ENCODE data around the gene TMEM204. TPM values are rescaled to one million over a fixed set of nuclear protein-coding genes. Genes with fewer than 3 reads are reported as not detected.

Gene TMEM204
- total RNA-seq, 1 donor from 2014 or later = under 0.01 TPM

DNA sequence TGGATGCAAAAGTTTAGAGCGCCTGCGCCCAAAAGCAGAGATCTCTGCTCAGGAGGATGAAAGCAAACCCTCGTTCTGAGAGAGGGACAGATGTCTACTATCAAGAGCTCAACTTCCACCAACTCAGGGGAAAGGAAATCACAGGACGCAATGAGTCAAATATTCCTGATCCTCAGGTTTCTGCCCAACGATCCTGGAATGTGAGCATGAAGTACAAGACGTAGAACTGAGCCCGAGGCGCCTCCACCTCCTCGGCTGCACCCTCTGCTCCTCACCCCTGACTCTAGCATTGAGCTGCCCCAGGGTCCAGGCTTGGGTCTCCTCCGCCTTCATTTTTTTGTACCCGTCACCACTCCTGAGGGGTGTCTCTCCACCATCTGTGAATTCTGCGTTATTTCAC, 63.0 kb downstream of the TMEM204 start:
- FAIRE-seq (no peak), DNase-seq (ENCODE audit: low read depth) (no peak)
- no peak overlapping the region for H3K4me3 ChIP-seq (ENCODE audit: low read depth, low read length)
- TF ChIP-seq, protein P1, sequence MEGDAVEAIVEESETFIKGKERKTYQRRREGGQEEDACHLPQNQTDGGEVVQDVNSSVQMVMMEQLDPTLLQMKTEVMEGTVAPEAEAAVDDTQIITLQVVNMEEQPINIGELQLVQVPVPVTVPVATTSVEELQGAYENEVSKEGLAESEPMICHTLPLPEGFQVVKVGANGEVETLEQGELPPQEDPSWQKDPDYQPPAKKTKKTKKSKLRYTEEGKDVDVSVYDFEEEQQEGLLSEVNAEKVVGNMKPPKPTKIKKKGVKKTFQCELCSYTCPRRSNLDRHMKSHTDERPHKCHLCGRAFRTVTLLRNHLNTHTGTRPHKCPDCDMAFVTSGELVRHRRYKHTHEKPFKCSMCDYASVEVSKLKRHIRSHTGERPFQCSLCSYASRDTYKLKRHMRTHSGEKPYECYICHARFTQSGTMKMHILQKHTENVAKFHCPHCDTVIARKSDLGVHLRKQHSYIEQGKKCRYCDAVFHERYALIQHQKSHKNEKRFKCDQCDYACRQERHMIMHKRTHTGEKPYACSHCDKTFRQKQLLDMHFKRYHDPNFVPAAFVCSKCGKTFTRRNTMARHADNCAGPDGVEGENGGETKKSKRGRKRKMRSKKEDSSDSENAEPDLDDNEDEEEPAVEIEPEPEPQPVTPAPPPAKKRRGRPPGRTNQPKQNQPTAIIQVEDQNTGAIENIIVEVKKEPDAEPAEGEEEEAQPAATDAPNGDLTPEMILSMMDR (IDR thresholded peaks at IDR 0.05; ENCODE audit: insufficient read depth, low read length, severe bottlenecking) = no peak
- H3K36me3 ChIP-seq (ENCODE audit: control insufficient read depth, insufficient read depth, low read length) = no peaks in the 10 kb centered on the region
- H3K27me3 ChIP-seq (ENCODE audit: control insufficient read depth, insufficient read depth, low read length) = no peaks in the 10 kb centered on the region

DNA sequence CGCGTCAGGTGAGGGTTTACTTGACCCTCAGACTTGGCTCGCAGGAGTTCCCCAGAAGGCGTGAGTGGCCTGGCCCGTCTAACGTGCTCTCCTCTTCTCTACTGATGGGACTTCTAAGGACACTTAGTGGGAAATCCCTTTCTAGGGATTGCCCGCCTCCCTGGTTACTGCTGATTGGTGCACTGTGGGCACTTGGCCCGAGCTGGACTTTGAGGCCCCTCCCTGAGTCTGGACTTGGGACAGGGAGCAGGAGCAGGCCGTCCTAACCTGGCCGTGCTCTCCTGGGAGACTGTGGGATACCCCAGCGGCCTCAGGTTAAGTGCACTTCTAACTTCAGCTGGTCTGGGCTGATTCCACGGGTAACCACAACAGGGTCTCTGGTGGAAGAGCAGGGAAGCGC, 63.7 kb downstream of the TMEM204 start:
- FAIRE-seq = no peak

DNA sequence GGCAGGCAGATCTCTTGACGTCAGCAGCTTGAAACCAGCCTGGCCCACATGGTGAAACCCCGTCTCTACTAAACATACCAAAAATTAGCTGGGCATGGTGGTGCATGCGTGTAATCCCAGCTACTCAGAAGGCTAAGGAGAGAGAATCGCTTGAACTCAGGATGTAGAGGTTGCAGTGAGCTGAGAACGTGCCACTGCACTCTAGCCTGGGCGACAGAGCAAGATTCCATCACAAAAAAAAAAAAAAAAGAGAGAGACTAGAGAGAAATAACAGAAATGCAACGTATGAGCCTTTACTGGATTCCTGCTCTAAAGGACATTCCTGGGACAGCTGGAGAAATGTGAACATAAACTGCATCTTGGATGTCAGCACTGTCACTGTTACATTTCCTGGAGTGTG, 67.6 kb downstream of the TMEM204 start:
- no peak overlapping the region for H3K4me3 ChIP-seq (ENCODE audit: low read depth, low read length)
- DNase-seq (ENCODE audit: low read depth) (no peak), FAIRE-seq (no peak)
- TF ChIP-seq, protein P1 (IDR thresholded peaks at IDR 0.05; ENCODE audit: insufficient read depth, low read length, severe bottlenecking) = no peak
- H3K27me3 ChIP-seq (ENCODE audit: control insufficient read depth, insufficient read depth, low read length) = no peaks in the 10 kb centered on the region
- H3K36me3 ChIP-seq (ENCODE audit: control insufficient read depth, insufficient read depth, low read length) = peaks cover 3% of the 10 kb centered on the region

More for the DNA sequence above, 63.7 kb downstream of the TMEM204 start:
- Histone ChIP-seq H3K36me3 (ENCODE audit: control insufficient read depth, insufficient read depth, low read length) (peaks cover 2% of the 10 kb centered on the region), H3K27me3 (ENCODE audit: control insufficient read depth, insufficient read depth, low read length) (no peaks in the 10 kb centered on the region), H3K4me3 (ENCODE audit: low read depth, low read length) (no peak overlapping the region)
- no peak for DNase-seq (ENCODE audit: low read depth)
- TF ChIP-seq, protein P1 (IDR thresholded peaks at IDR 0.05; ENCODE audit: insufficient read depth, low read length, severe bottlenecking) = no peak

DNA sequence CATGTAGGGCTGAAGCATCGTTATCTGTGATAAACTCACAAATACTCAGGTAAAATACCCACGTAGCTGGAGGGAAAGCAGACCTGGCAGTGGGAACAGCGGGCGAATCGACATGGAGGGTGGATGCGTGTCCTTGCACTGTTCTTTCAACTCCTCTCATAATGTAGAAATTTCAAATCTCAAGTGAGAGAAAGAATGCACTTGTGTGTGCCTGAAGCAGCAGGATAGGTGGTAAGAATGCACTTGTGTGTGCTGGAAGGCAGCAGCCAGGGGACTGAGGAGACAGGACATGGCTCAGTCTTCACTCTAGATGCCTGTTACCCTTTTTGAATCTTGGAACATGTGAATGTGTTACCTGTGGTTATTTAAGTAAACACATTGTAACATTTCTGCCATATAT, 68.0 kb downstream of the TMEM204 start:
- H3K4me3 ChIP-seq (ENCODE audit: low read depth, low read length) = no peak overlapping the region
- H3K27me3 ChIP-seq (ENCODE audit: control insufficient read depth, insufficient read depth, low read length) = no peaks in the 10 kb centered on the region
- TF ChIP-seq, protein P1 (IDR thresholded peaks at IDR 0.05; ENCODE audit: insufficient read depth, low read length, severe bottlenecking) = no peak
- peaks cover 3% of the 10 kb centered on the region for H3K36me3 ChIP-seq (ENCODE audit: control insufficient read depth, insufficient read depth, low read length)
- FAIRE-seq (no peak), DNase-seq (ENCODE audit: low read depth) (no peak)

DNA sequence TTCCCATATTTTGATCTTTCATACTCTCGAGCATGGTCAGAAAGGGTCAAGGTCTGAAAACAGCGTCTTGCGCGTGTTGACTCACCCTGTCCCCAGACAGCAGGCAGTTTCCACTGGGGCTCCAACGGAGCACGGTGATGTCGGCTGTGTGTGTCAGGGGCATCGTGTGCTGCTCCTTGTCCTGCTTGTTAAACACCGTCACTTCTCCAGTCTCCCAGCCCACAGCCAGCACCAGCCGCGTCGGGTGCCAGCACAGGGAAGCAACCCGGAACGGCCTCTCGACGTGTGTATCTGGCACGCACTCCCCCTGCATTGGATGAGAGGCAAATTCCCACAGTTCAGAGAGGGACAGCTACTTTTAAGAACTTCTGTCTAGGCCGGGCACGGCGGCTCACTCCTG, 68.8 kb downstream of the TMEM204 start:
- DNase-seq (ENCODE audit: low read depth) = no peak
- TF ChIP-seq, protein P1 (IDR thresholded peaks at IDR 0.05; ENCODE audit: insufficient read depth, low read length, severe bottlenecking) = no peak
- H3K36me3 ChIP-seq (ENCODE audit: control insufficient read depth, insufficient read depth, low read length) = peaks cover 6% of the 10 kb centered on the region
- H3K4me3 ChIP-seq (ENCODE audit: low read depth, low read length) = no peak overlapping the region
- H3K27me3 ChIP-seq (ENCODE audit: control insufficient read depth, insufficient read depth, low read length) = no peaks in the 10 kb centered on the region
- no peak for FAIRE-seq

Other genes starting within 250 kb of the TMEM204 start
- gene UBE2I, start 224.0 kb upstream of the TMEM204 start, total RNA-seq = 34.9 and 49.8 TPM in 2 replicates
- gene BAIAP3, start 200.0 kb upstream of the TMEM204 start, total RNA-seq = 0.26 and 0.51 TPM in 2 replicates
- 84.7 and 117 TPM in 2 replicates for gene TSR3, start 181.8 kb upstream of the TMEM204 start, total RNA-seq
- gene GNPTG, start 181.7 kb upstream of the TMEM204 start, total RNA-seq = 26.9 and 30.0 TPM in 2 replicates
- 2.4 and 3.2 TPM in 2 replicates for gene UNKL, start 119.0 kb upstream of the TMEM204 start, total RNA-seq
- 28.4 and 30.1 TPM in 2 replicates for gene UQCC4, start 112.9 kb upstream of the TMEM204 start, total RNA-seq
- gene PERCC1, start 102.6 kb upstream of the TMEM204 start, total RNA-seq = not detected in 2 replicates
- under 0.01 and 0.51 TPM in 2 replicates for gene CCDC154, start 89.1 kb upstream of the TMEM204 start, total RNA-seq
- gene CLCN7, start 58.6 kb upstream of the TMEM204 start, total RNA-seq = 36.6 and 46.7 TPM in 2 replicates
- under 0.01 TPM in 1 of 2 replicates, not detected in the other for gene PTX4, start 44.7 kb upstream of the TMEM204 start, total RNA-seq
- gene TELO2, start 40.3 kb upstream of the TMEM204 start, total RNA-seq = 6.4 and 8.2 TPM in 2 replicates
- 10.8 and 12.4 TPM in 2 replicates for gene IFT140, start 78.4 kb downstream of the TMEM204 start, total RNA-seq
- gene CRAMP1, start 78.7 kb downstream of the TMEM204 start, total RNA-seq = 3.9 and 5.0 TPM in 2 replicates
- gene JPT2, start 144.6 kb downstream of the TMEM204 start, total RNA-seq = 55.0 and 59.2 TPM in 2 replicates
- gene MAPK8IP3, start 172.5 kb downstream of the TMEM204 start, total RNA-seq = 24.5 and 28.7 TPM in 2 replicates
- 48.5 and 56.9 TPM in 2 replicates for gene NME3, start 237.9 kb downstream of the TMEM204 start, total RNA-seq
- gene EME2, start 239.1 kb downstream of the TMEM204 start, total RNA-seq = 5.8 and 6.1 TPM in 2 replicates
- 71.3 and 74.8 TPM in 2 replicates for gene MRPS34, start 239.5 kb downstream of the TMEM204 start, total RNA-seq
- gene SPSB3, start 248.9 kb downstream of the TMEM204 start, total RNA-seq = 35.5 and 48.2 TPM in 2 replicates
- 60.2 and 82.9 TPM in 2 replicates for gene NUBP2, start 249.3 kb downstream of the TMEM204 start, total RNA-seq